H1 (cell line): ENCODE measurements around the gene NEK11. TPM values are rescaled to one million over a fixed set of nuclear protein-coding genes. Genes with fewer than 3 reads are reported as not detected.

Source experiments
- CTCF ChIA-PET: fragments of 300-600 bp; sonication (Branson Sonifier 250); formaldehyde crosslinking; loops from one replicate; lab custom pipeline; 2021; ENCODE audit not compliant: partially characterized antibody; lab: Charles Lee
- POLR2A ChIA-PET: fragments of 300-600 bp; sonication (Branson Sonifier 250); formaldehyde crosslinking; loops from one replicate; lab custom pipeline; 2021; ENCODE audit warnings: inconsistent platforms; ENCODE audit not compliant: partially characterized antibody; lab: Charles Lee
- DNase-seq, 2 experiments: peaks; one replicate each; pipeline versions ENCODE4 v3.0.0 to v3.0.0-alpha.2; 2010 to 2022; ENCODE audit warnings: low spot score in 2 of 2, low read depth in 1 of 2, mixed read lengths in 1 of 2
- FAIRE-seq: peaks from 2 replicates; lab custom pipeline; 2011; peaks lifted over from hg19 to GRCh38; lab: Jason Lieb, UNC
- H2AFZ ChIP-seq: 2 replicates; pipeline ENCODE4 v1.8.1; 2012; ENCODE audit warnings: low read length, inconsistent platforms
- H2AK5ac ChIP-seq: 2 replicates; pipeline ENCODE4 v1.6.1; 2013; ENCODE audit warnings: low read depth, low read length
- H2BK120ac ChIP-seq: replicated peaks from 2 replicates; pipeline ENCODE3; 2013; ENCODE audit warnings: low read depth, low read length, inconsistent platforms
- H2BK12ac ChIP-seq: 2 replicates; pipeline ENCODE4 v1.6.1; 2013; ENCODE audit warnings: low read depth, low read length
- H2BK15ac ChIP-seq: 2 replicates; pipeline ENCODE4 v1.6.1; 2013; ENCODE audit warnings: low read length
- H2BK20ac ChIP-seq: 2 replicates; pipeline ENCODE4 v1.6.1; 2013; ENCODE audit warnings: low read length
- H2BK5ac ChIP-seq: 2 replicates; pipeline ENCODE4 v1.6.1; 2013; ENCODE audit warnings: low read depth, low read length
- H3K14ac ChIP-seq: 2 replicates; pipeline ENCODE4 v1.6.1; 2013; ENCODE audit warnings: inconsistent platforms; ENCODE audit not compliant: insufficient read length
- H3K18ac ChIP-seq: 2 replicates; pipeline ENCODE4 v1.6.1; 2013; ENCODE audit warnings: low read length; ENCODE audit errors: extremely low read depth
- H3K23ac ChIP-seq: 2 replicates; pipeline ENCODE4 v1.6.1; 2013; ENCODE audit warnings: inconsistent platforms; ENCODE audit not compliant: insufficient read length
- H3K23me2 ChIP-seq: 2 replicates; pipeline ENCODE4 v1.6.1; 2013; ENCODE audit warnings: low read depth, low read length
- H3K27ac ChIP-seq: 2 replicates; pipeline ENCODE4 v1.6.1; 2011; ENCODE audit warnings: low read depth, low read length, inconsistent platforms
- H3K27me3 ChIP-seq, 4 experiments: replicated peaks in 1 of 4; 1 replicate in 1 of 4; 2 replicates in 3 of 4; pipeline versions ENCODE4 v1.6.1 to v1.8.1; 2011 to 2013; ENCODE audit warnings: low read length in 3 of 4, mild to moderate bottlenecking in 3 of 4, inconsistent platforms in 2 of 4, mixed read lengths in 2 of 4, moderate library complexity in 1 of 4; ENCODE audit not compliant: control insufficient read depth in 3 of 4, insufficient read depth in 3 of 4; ENCODE audit errors: extremely low read depth in 1 of 4
- H3K36me3 ChIP-seq, 4 experiments: 2 replicates each; pipeline versions ENCODE4 v1.6.1 to v1.8.1; 2011 to 2013; ENCODE audit warnings: mild to moderate bottlenecking in 4 of 4, low read length in 3 of 4, moderate library complexity in 2 of 4, control low read depth in 1 of 4, inconsistent platforms in 1 of 4; ENCODE audit not compliant: insufficient read depth in 4 of 4, control insufficient read depth in 2 of 4
- H3K4ac ChIP-seq: replicated peaks from 2 replicates; pipeline ENCODE3; 2013; ENCODE audit warnings: low read length, low read depth, mixed read lengths, inconsistent platforms; ENCODE audit not compliant: insufficient read length
- H3K4me1 ChIP-seq, 4 experiments: replicated peaks in 1 of 4; 1 replicate in 1 of 4; 2 replicates in 3 of 4; pipeline versions ENCODE4 v1.6.1 to v1.8.1; 2011 to 2013; ENCODE audit warnings: low read length in 3 of 4, inconsistent platforms in 2 of 4, mixed read lengths in 1 of 4; ENCODE audit not compliant: insufficient read depth in 4 of 4, control insufficient read depth in 3 of 4
- H3K4me2 ChIP-seq, 2 experiments: 2 replicates each; pipeline versions ENCODE4 v1.6.1 to v1.8.1; 2011 to 2013; ENCODE audit warnings: low read depth in 2 of 2, low read length in 2 of 2, control low read depth in 1 of 2, inconsistent platforms in 1 of 2, mild to moderate bottlenecking in 1 of 2; ENCODE audit not compliant: insufficient read depth in 1 of 2
- H3K4me3 ChIP-seq, 4 experiments: fragments of 200-600, 300-600 bp in 1 of 4; sonication (generic), shearing (Covaris generic), sonication (Bioruptor Twin) in 1 of 4; 2 replicates each; pipeline versions ENCODE4 v1.5.1 to v1.8.1; 2011 to 2016; ENCODE audit warnings: low read length in 4 of 4, low read depth in 3 of 4, control low read depth in 2 of 4, inconsistent platforms in 2 of 4, mild to moderate bottlenecking in 2 of 4, mixed read lengths in 1 of 4, moderate library complexity in 1 of 4; ENCODE audit not compliant: insufficient read depth in 2 of 4; ENCODE audit errors: extremely low read depth in 1 of 4
- H3K56ac ChIP-seq: replicated peaks from 2 replicates; pipeline ENCODE3; 2013; ENCODE audit warnings: low read depth, mild to moderate bottlenecking, mixed read lengths, low read length, inconsistent platforms; ENCODE audit not compliant: insufficient read length
- H3K79me1 ChIP-seq: 2 replicates; pipeline ENCODE4 v1.6.1; 2013; ENCODE audit warnings: low read depth, low read length, control low read depth
- H3K79me2 ChIP-seq, 2 experiments: 2 replicates each; pipeline versions ENCODE4 v1.6.1 to v1.8.1; 2012 to 2013; ENCODE audit warnings: low read length in 2 of 2, mild to moderate bottlenecking in 2 of 2, inconsistent platforms in 1 of 2; ENCODE audit not compliant: insufficient read depth in 2 of 2, control insufficient read depth in 1 of 2
- H3K9ac ChIP-seq, 4 experiments: replicated peaks in 1 of 4; 1 replicate in 1 of 4; 2 replicates in 3 of 4; pipeline versions ENCODE4 v1.6.1 to v1.8.1; 2011 to 2013; ENCODE audit warnings: low read depth in 3 of 4, low read length in 3 of 4, control low read depth in 2 of 4, mild to moderate bottlenecking in 2 of 4, moderate library complexity in 2 of 4, inconsistent platforms in 1 of 4; ENCODE audit errors: extremely low read depth in 1 of 4
- H3K9me3 ChIP-seq, 2 experiments: 2 replicates each; pipeline versions ENCODE4 v1.6.1 to v1.8.1; 2012 to 2013; ENCODE audit warnings: mild to moderate bottlenecking in 2 of 2, moderate library complexity in 2 of 2, control low read depth in 1 of 2, inconsistent platforms in 1 of 2, low read depth in 1 of 2, low read length in 1 of 2, mixed read lengths in 1 of 2; ENCODE audit not compliant: insufficient read depth in 2 of 2
- H4K20me1 ChIP-seq, 2 experiments: replicated peaks in 1 of 2; 2 replicates each; pipeline versions ENCODE3 to v1.8.1; 2011 to 2013; ENCODE audit warnings: inconsistent platforms in 2 of 2, low read length in 2 of 2, mild to moderate bottlenecking in 1 of 2; ENCODE audit not compliant: insufficient read depth in 2 of 2, control insufficient read depth in 1 of 2
- H4K5ac ChIP-seq: 2 replicates; pipeline ENCODE4 v1.6.1; 2013; ENCODE audit warnings: low read length, low read depth, mixed read lengths, inconsistent platforms; ENCODE audit not compliant: insufficient read length
- H4K8ac ChIP-seq: 2 replicates; pipeline ENCODE4 v1.8.0; 2013; ENCODE audit warnings: mild to moderate bottlenecking, moderate library complexity, low read length, inconsistent platforms; ENCODE audit not compliant: insufficient read depth; ENCODE audit errors: extremely low read depth
- H4K91ac ChIP-seq: replicated peaks from 2 replicates; pipeline ENCODE3; 2013; ENCODE audit warnings: low read length, mixed read lengths, inconsistent platforms; ENCODE audit not compliant: insufficient read length
- ASH2L ChIP-seq: fragments of 200-600, 300-600 bp; sonication (generic); IDR thresholded peaks from one replicate; pipeline ENCODE4 v1.7.1; 2017; ENCODE audit warnings: low read length
- BRCA1 ChIP-seq: IDR thresholded peaks from 2 replicates; pipeline ENCODE4 v1.6.1; 2012; ENCODE audit warnings: low read depth, low read length, improper control_type of control experiment
- CBX5 ChIP-seq: fragments of 300-800, 300-1000 bp; sonication (generic); IDR thresholded peaks from 2 replicates; pipeline ENCODE4 v1.7.1; 2016; ENCODE audit warnings: antibody characterized with exemption, low read length, low read depth
- CBX8 ChIP-seq: fragments of 300-800, 300-1000 bp; sonication (generic); IDR thresholded peaks from 2 replicates; pipeline ENCODE4 v1.7.1; 2016; ENCODE audit warnings: low read depth, low read length, borderline replicate concordance
- CHD1 ChIP-seq: IDR thresholded peaks from 2 replicates; pipeline ENCODE4 v1.6.1; 2012; ENCODE audit warnings: low read depth, low read length, improper control_type of control experiment
- EZH2 ChIP-seq: fragments of 200-600 bp; sonication (generic); IDR thresholded peaks from 2 replicates; pipeline ENCODE4 v1.7.1; 2012; ENCODE audit warnings: low read depth, mild to moderate bottlenecking, moderate library complexity, low read length, inconsistent platforms; ENCODE audit not compliant: severe bottlenecking
- FOSL1 ChIP-seq: IDR thresholded peaks from 2 replicates; pipeline ENCODE4 v1.6.1; 2011; ENCODE audit warnings: mild to moderate bottlenecking, low read depth, low read length, moderate library complexity; ENCODE audit not compliant: insufficient read depth
- HDAC2 ChIP-seq, 2 experiments: fragments of 300-600 bp in 1 of 2; sonication (generic) in 1 of 2; IDR thresholded peaks; 2 replicates each; pipeline ENCODE4 v1.6.1; 2011 to 2012; ENCODE audit warnings: low read depth in 2 of 2, low read length in 2 of 2, mild to moderate bottlenecking in 2 of 2, moderate library complexity in 2 of 2, borderline replicate concordance in 1 of 2, inconsistent platforms in 1 of 2
- NRF1 ChIP-seq: IDR thresholded peaks from 2 replicates; pipeline ENCODE4 v1.6.1; 2011; ENCODE audit warnings: mild to moderate bottlenecking, low read depth, low read length, improper control_type of control experiment
- PHF8 ChIP-seq: fragments of 200-600 bp; sonication (generic); conservative IDR thresholded peaks from 2 replicates; pipeline ENCODE4 v1.7.1; 2012; ENCODE audit warnings: low read depth, mild to moderate bottlenecking, inconsistent platforms, low read length, moderate library complexity
- SAP30 ChIP-seq: fragments of 300-600 bp; sonication (generic); IDR thresholded peaks from 2 replicates; pipeline ENCODE4 v1.7.1; 2012; ENCODE audit warnings: low read length, moderate library complexity, mild to moderate bottlenecking, inconsistent platforms; ENCODE audit not compliant: insufficient read depth, insufficient replicate concordance
- SP4 ChIP-seq: IDR thresholded peaks from 2 replicates; pipeline ENCODE4 v1.6.1; 2012; ENCODE audit warnings: low read length, inconsistent platforms
- TBP ChIP-seq: IDR thresholded peaks from 2 replicates; pipeline ENCODE4 v1.6.1; 2011; ENCODE audit warnings: low read depth, low read length, improper control_type of control experiment
- WGBS, 2 experiments: shearing (Covaris generic) in 1 of 2; methylation state at CpG; one replicate each; pipeline versions ENCODE4 v1.1.6 to v1.1.7; 2013 to 2015; ENCODE audit warnings: low lambda C conversion rate in 2 of 2, mixed read lengths in 2 of 2, inconsistent platforms in 1 of 2, low coverage in 1 of 2, missing lambda C conversion rate in 1 of 2; ENCODE audit not compliant: insufficient replicate concordance in 2 of 2, insufficient coverage in 1 of 2, insufficient read length in 1 of 2; ENCODE audit errors: extremely low coverage in 1 of 2, missing lambda C conversion rate in 1 of 2; 5-methylcytosine and 5-hydroxymethylcytosine counted together
- polyA plus RNA-seq, 7 experiments: library from polyadenylated mRNA; depleted of rRNA in 3 of 7; stranded (reverse) in 5 of 7; unstranded in 2 of 7; fragments of >200 nt in 5 of 7; fragments of 200-250 nt in 2 of 7; gene quantifications; 1 replicate in 5 of 7; 2 replicates in 1 of 7; 4 replicates in 1 of 7; pipeline versions ENCODE4 v1.2.1 to v1.2.3, GENCODE V29; 2011 to 2013; ENCODE audit warnings: missing spikeins in 2 of 7, mixed read lengths in 2 of 7
- total RNA-seq: library from RNA; stranded (reverse); fragmentation: NEBNext Ultra II Directional; extraction: Animal tissue kit (Norgen Biotek cat#: 25700); gene quantifications from 2 replicates; pipeline ENCODE4 v1.2.1, GENCODE V29; 2021
- TF ChIP-seq, protein P1 (sequence below): IDR thresholded peaks from 2 replicates; pipeline ENCODE4 v1.6.1; 2012; ENCODE audit warnings: inconsistent platforms

NEK11 gene
- total and polyA plus RNA-seq, 2 of the 8 experiments (the other 6 are each of a cell fraction or from before 2014, with no cell fraction given), result 0.60 TPM; not detected in 1

DNA sequence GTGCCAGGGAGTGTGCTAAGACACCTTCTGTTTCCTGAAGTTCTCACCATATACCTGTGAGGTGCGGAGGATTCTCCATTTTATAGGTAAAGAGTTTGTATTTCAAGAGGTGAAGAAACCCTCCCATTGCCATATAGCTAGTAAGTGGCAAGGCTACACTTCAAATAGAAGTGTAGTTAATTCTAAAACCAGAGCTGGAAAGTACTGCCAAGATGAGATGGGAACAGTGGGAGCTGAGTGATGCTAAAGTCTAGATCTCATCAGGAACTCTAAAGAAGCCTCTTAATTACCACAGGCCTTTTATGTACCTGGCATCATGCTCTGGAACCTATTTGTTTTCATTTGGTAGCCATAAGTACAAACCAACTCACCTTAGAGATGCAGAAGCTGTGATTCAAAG lies 256.3 kb downstream of the NEK11 start:
- H3K79me2 ChIP-seq, result no peaks in the 10 kb centered on the region
- H3K18ac ChIP-seq, result no peak overlapping the region
- no peak overlapping the region for H4K91ac ChIP-seq
- H3K56ac ChIP-seq, result no peak overlapping the region
- H3K27me3 ChIP-seq, result no peaks in the 10 kb centered on the region
- H3K23me2 ChIP-seq, result no peaks in the 10 kb centered on the region; the same call in 1 of the 2 replicates
- H4K20me1 ChIP-seq, result no peaks in the 10 kb centered on the region
- no peak overlapping the region for H3K27ac ChIP-seq
- H2BK20ac ChIP-seq, result no peak overlapping the region
- H3K23ac ChIP-seq, result no peak overlapping the region
- no peak overlapping the region for H3K4ac ChIP-seq
- no peak overlapping the region for H2AK5ac ChIP-seq
- no peaks in the 10 kb centered on the region for H3K36me3 ChIP-seq
- no peak overlapping the region for H4K5ac ChIP-seq
- no peak overlapping the region for H2BK120ac ChIP-seq
- H3K9me3 ChIP-seq, result no peaks in the 10 kb centered on the region
- no peak overlapping the region for H3K14ac ChIP-seq
- TF ChIP-seq CBX5 (no peak), PHF8 (no peak), BRCA1 (no peak), FOSL1 (no peak), SP4 (no peak), NRF1 (no peak), SAP30 (no peak), ASH2L (no peak), EZH2 (no peak), HDAC2 (IDR thresholded peaks at IDR 0.05; ENCODE audit: borderline replicate concordance in 1 of 2, low read depth in 2 of 2, low read length in 2 of 2) (no peak), TBP (no peak), CBX8 (no peak), CHD1 (no peak)
- TF ChIP-seq, protein P1, sequence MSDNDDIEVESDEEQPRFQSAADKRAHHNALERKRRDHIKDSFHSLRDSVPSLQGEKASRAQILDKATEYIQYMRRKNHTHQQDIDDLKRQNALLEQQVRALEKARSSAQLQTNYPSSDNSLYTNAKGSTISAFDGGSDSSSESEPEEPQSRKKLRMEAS, result no peak
- H2AFZ ChIP-seq, result no peak overlapping the region
- peaks cover 0 to 6% (median 5%) of the 10 kb centered on the region in 4 experiments; a peak in 5 of 7 replicates for H3K4me1 ChIP-seq
- no peak overlapping the region for H3K4me3 ChIP-seq
- no peak overlapping the region for H2BK5ac ChIP-seq
- CTCF ChIA-PET, result interaction anchor here (1.1 to 2.0 kb wide), 5 partner anchors 10 to 80 kb away, joined by 3 to 7 read pairs (median 3); no protein-coding TSS in a partner anchor
- 87% methylated on average over 1 of the region's 1 CpG; no CpG with 5 or more reads in 1 of the 2 experiments for WGBS, 2 experiments
- H2BK12ac ChIP-seq, result no peak overlapping the region
- no peak overlapping the region for H2BK15ac ChIP-seq
- H3K4me2 ChIP-seq, result no peak overlapping the region
- POLR2A ChIA-PET, result no interaction called here
- H3K79me1 ChIP-seq, result no peaks in the 10 kb centered on the region
- no peak overlapping the region for H3K9ac ChIP-seq
- FAIRE-seq (no peak), DNase-seq (no peak)
- H4K8ac ChIP-seq, result no peak overlapping the region
